ENCODE results near the gene AQP10.

The AQP10 gene

GRCh38 chr1:154320882-154321608, at the start of gene AQP10:
AQP10 (plus strand) TSS chr1:154321093; CDS start chr1:154321156, 63 bp downstream.
- TF ChIP-seq YY1 (IDR thresholded peaks at IDR 0.05; ENCODE audit: low read depth) (no peak), NFIC (IDR thresholded peaks at IDR 0.05) (no peak), TEAD4 (IDR thresholded peaks at IDR 0.05) (no peak), MAX (IDR thresholded peaks at IDR 0.05) (no peak), TCF12 (IDR thresholded peaks at IDR 0.05; ENCODE audit: low read depth) (no peak), TAF1 (IDR thresholded peaks at IDR 0.05; ENCODE audit: low read depth) (no peak), CREB1 (IDR thresholded peaks at IDR 0.05; ENCODE audit: low read depth) (no peak), RAD21 (IDR thresholded peaks at IDR 0.05; ENCODE audit: low read depth) (no peak), EGR1 (IDR thresholded peaks at IDR 0.05) (no peak), FOXM1 (IDR thresholded peaks at IDR 0.05; ENCODE audit: borderline replicate concordance, low read depth) (no peak)

GRCh38 chr1:154272217-154272998, 48.5 kb upstream of the AQP10 start, which contains the start of gene HAX1:
HAX1 (plus strand) TSS chr1:154272629; CDS start chr1:154272724, 95 bp downstream.
- TF ChIP-seq TCF12 (IDR thresholded peaks at IDR 0.05; ENCODE audit: low read depth) = peak; percentile 14; the same call in 1 of the 2 replicates
- peak; percentile 93 for TF ChIP-seq TAF1 (IDR thresholded peaks at IDR 0.05; ENCODE audit: low read depth)
- TF ChIP-seq NFIC (IDR thresholded peaks at IDR 0.05) = no peak
- TF ChIP-seq EP300 (IDR thresholded peaks at IDR 0.05; ENCODE audit: borderline replicate concordance) = no peak
- peak; percentile 71 for TF ChIP-seq CEBPB (IDR thresholded peaks at IDR 0.05)
- peak; percentile 76 for TF ChIP-seq MAX (IDR thresholded peaks at IDR 0.05)
- peak; percentile 95 for TF ChIP-seq EGR1 (IDR thresholded peaks at IDR 0.05)
- TF ChIP-seq REST (IDR thresholded peaks at IDR 0.05; ENCODE audit: low read depth) = no peak
- TF ChIP-seq FOXM1 (IDR thresholded peaks at IDR 0.05; ENCODE audit: borderline replicate concordance, low read depth) = no peak
- TF ChIP-seq TEAD4 (IDR thresholded peaks at IDR 0.05) = 0 out of 2 replicates have a peak, but pooled peaks have one; percentile 5
- TF ChIP-seq CREB1 (IDR thresholded peaks at IDR 0.05; ENCODE audit: low read depth) = peak; percentile 63
- no peak for TF ChIP-seq USF1 (IDR thresholded peaks at IDR 0.05)
- peak; percentile 70 for TF ChIP-seq YY1 (IDR thresholded peaks at IDR 0.05; ENCODE audit: low read depth)
- TF ChIP-seq ZBTB7A (IDR thresholded peaks at IDR 0.05; ENCODE audit: low read depth) = peak; percentile 90
- peak; percentile 77 for TF ChIP-seq RAD21 (IDR thresholded peaks at IDR 0.05; ENCODE audit: low read depth)

- TF ChIP-seq ZBTB7A (IDR thresholded peaks at IDR 0.05; ENCODE audit: low read depth) (0 out of 2 replicates have a peak, but pooled peaks have one; percentile 4), EP300 (IDR thresholded peaks at IDR 0.05; ENCODE audit: borderline replicate concordance) (no peak)
These were observed 47.8 kb upstream of the AQP10 start for GRCh38 chr1:154272999-154273563.

GRCh38 chr1:154276797-154277196, 44.1 kb upstream of the AQP10 start:
- no peak for TF ChIP-seq TCF12 (IDR thresholded peaks at IDR 0.05; ENCODE audit: low read depth)
- peak; percentile 36; the same call in 1 of the 2 replicates for TF ChIP-seq RAD21 (IDR thresholded peaks at IDR 0.05; ENCODE audit: low read depth)

GRCh38 chr1:154288661-154289060, 32.2 kb upstream of the AQP10 start:
- TF ChIP-seq CREB1 (IDR thresholded peaks at IDR 0.05; ENCODE audit: low read depth) (no peak), TAF1 (IDR thresholded peaks at IDR 0.05; ENCODE audit: low read depth) (no peak), EGR1 (IDR thresholded peaks at IDR 0.05) (no peak), YY1 (IDR thresholded peaks at IDR 0.05; ENCODE audit: low read depth) (no peak), REST (IDR thresholded peaks at IDR 0.05; ENCODE audit: low read depth) (no peak), FOXM1 (IDR thresholded peaks at IDR 0.05; ENCODE audit: borderline replicate concordance, low read depth) (no peak), MAX (IDR thresholded peaks at IDR 0.05) (no peak), TEAD4 (IDR thresholded peaks at IDR 0.05) (no peak), RAD21 (IDR thresholded peaks at IDR 0.05; ENCODE audit: low read depth) (no peak)

All from Ishikawa (cell line).